Prostate gland (tissue), 2 donors: ENCODE results near the gene C3orf80. TPM values are rescaled to one million over a fixed set of nuclear protein-coding genes. Genes with fewer than 3 reads are reported as not detected.

Experiments used
- DNase-seq: peaks from one replicate; pipeline ENCODE4 v3.0.0-alpha.2; 2019; ENCODE audit warnings: low spot score
- H3K27ac ChIP-seq, 2 donors: fragments of 200-600 bp; sonication (generic); 2 replicates each; pipeline ENCODE4 v1.5.1; 2017 to 2019
- H3K27me3 ChIP-seq: fragments of 200-600 bp; sonication (generic); replicated peaks from 2 replicates; pipeline ENCODE4 v1.5.1; 2019; ENCODE audit not compliant: insufficient read depth
- H3K36me3 ChIP-seq, 2 donors: fragments of 200-600 bp; sonication (generic); 1 replicate in 1 of 2; 2 replicates in 1 of 2; pipeline versions ENCODE4 v1.5.1 to v1.8.1; 2017 to 2019
- H3K4me1 ChIP-seq: fragments of 200-600 bp; sonication (generic); replicated peaks from 2 replicates; pipeline ENCODE4 v1.5.1; 2019
- H3K4me3 ChIP-seq, 2 donors: fragments of 200-600 bp; sonication (generic); 2 replicates each; pipeline ENCODE4 v1.5.1; 2017 to 2019
- H3K9me3 ChIP-seq: fragments of 200-600 bp; sonication (generic); 2 replicates; pipeline ENCODE4 v1.5.1; 2017
- CTCF ChIP-seq, 4 experiments: fragments of 200-600 bp in 2 of 4; fragments of 450-650 bp in 2 of 4; sonication (generic) in 2 of 4; IDR thresholded peaks; 1 replicate in 3 of 4; 2 replicates in 1 of 4; pipeline ENCODE4 v1.5.1; 2016 to 2019; ENCODE audit warnings: antibody characterized with exemption in 4 of 4, mild to moderate bottlenecking in 2 of 4, moderate library complexity in 2 of 4
- POLR2A ChIP-seq: fragments of 450-650 bp; IDR thresholded peaks from one replicate; pipeline ENCODE4 v1.6.1; 2016; ENCODE audit warnings: antibody characterized with exemption, mild to moderate bottlenecking
- POLR2AphosphoS5 ChIP-seq: sonication (generic); formaldehyde crosslinking; IDR thresholded peaks from one replicate; pipeline ENCODE4 v1.6.1; 2017; ENCODE audit warnings: antibody characterized with exemption
- WGBS: methylation state at CpG from one replicate; pipeline ENCODE4 v1.1.5; 2018; 5-methylcytosine and 5-hydroxymethylcytosine counted together
- intact Hi-C: fragments of 100-400 bp; cut with DNase I; formaldehyde crosslinking; loops from one replicate; pipeline ENCODE4 v1.14.2; 2022
- total RNA-seq, 2 donors: library from RNA; depleted of rRNA; stranded (reverse); fragments of >200 nt; gene quantifications; one replicate each; pipeline ENCODE4 v1.1.0, GENCODE V29; 2016

Gene C3orf80
- total RNA-seq, 2 donors from 2014 or later = 0.41 to 0.68 TPM

GRCh38 chr3:160183345-160184076, 41.7 kb upstream of the C3orf80 start:
- H3K27ac ChIP-seq = no peak overlapping the region
- WGBS = 91% methylated on average over 4 of the region's 4 CpGs
- H3K36me3 ChIP-seq = no peaks in the 10 kb centered on the region
- no peak overlapping the region for H3K4me3 ChIP-seq
- TF ChIP-seq CTCF (IDR thresholded peaks at IDR 0.05) (no peak), POLR2AphosphoS5 (no peak), POLR2A (no peak)
- intact Hi-C loops = no loop called here
- no peak for DNase-seq
- H3K27me3 ChIP-seq = no peaks in the 10 kb centered on the region
- peaks cover 9% of the 10 kb centered on the region for H3K4me1 ChIP-seq
- H3K9me3 ChIP-seq = no peaks in the 10 kb centered on the region

GRCh38 chr3:160184655-160185054, 40.6 kb upstream of the C3orf80 start:
- intact Hi-C loops = no loop called here
- DNase-seq = no peak
- H3K36me3 ChIP-seq = no peaks in the 10 kb centered on the region
- H3K27ac ChIP-seq = no peak overlapping the region
- H3K27me3 ChIP-seq = no peaks in the 10 kb centered on the region
- WGBS = 41% methylated on average over 3 of the region's 3 CpGs
- H3K9me3 ChIP-seq = no peaks in the 10 kb centered on the region
- H3K4me1 ChIP-seq = peaks cover 9% of the 10 kb centered on the region
- no peak overlapping the region for H3K4me3 ChIP-seq
- TF ChIP-seq POLR2A (no peak), CTCF (IDR thresholded peaks at IDR 0.05) (no peak), POLR2AphosphoS5 (no peak)

- Histone ChIP-seq H3K27ac (no peak overlapping the region), H3K9me3 (no peaks in the 10 kb centered on the region), H3K4me1 (peaks cover 6% of the 10 kb centered on the region), H3K27me3 (no peaks in the 10 kb centered on the region), H3K4me3 (no peak overlapping the region), H3K36me3 (no peaks in the 10 kb centered on the region)
- DNase-seq = no peak
- intact Hi-C loops = no loop called here
- no peak for TF ChIP-seq CTCF (IDR thresholded peaks at IDR 0.05)
Measured at GRCh38 chr3:160185751-160186150, 39.5 kb upstream of the C3orf80 start.

GRCh38 chr3:160187288-160187687, 37.9 kb upstream of the C3orf80 start:
- H3K27me3 ChIP-seq = no peaks in the 10 kb centered on the region
- DNase-seq = no peak
- H3K4me1 ChIP-seq = no peaks in the 10 kb centered on the region
- WGBS = 97% methylated on average over 2 of the region's 2 CpGs
- intact Hi-C loops = no loop called here
- H3K4me3 ChIP-seq = no peak overlapping the region
- no peak overlapping the region for H3K27ac ChIP-seq
- H3K36me3 ChIP-seq = no peaks in the 10 kb centered on the region
- no peaks in the 10 kb centered on the region for H3K9me3 ChIP-seq
- TF ChIP-seq POLR2AphosphoS5 (no peak), CTCF (IDR thresholded peaks at IDR 0.05) (no peak), POLR2A (no peak)

- TF ChIP-seq CTCF (IDR thresholded peaks at IDR 0.05) (no peak), POLR2A (no peak), POLR2AphosphoS5 (no peak)
- no peaks in the 10 kb centered on the region for H3K4me1 ChIP-seq
- WGBS = 93% methylated on average over 1 of the region's 1 CpG
- H3K4me3 ChIP-seq = no peak overlapping the region
- no peak for DNase-seq
- H3K36me3 ChIP-seq = no peaks in the 10 kb centered on the region
- intact Hi-C loops = no loop called here
- H3K9me3 ChIP-seq = no peaks in the 10 kb centered on the region
- no peaks in the 10 kb centered on the region for H3K27me3 ChIP-seq
- H3K27ac ChIP-seq = no peak overlapping the region
Measured at GRCh38 chr3:160192310-160193029, 32.8 kb upstream of the C3orf80 start.
